Activated T-cell treated with anti-CD3 and anti-CD28 coated beads, Interleukin-2, amount 50 U/mL, for 4 hours (primary cell): ENCODE measurements around the gene LCTL. TPM values are rescaled to one million over a fixed set of nuclear protein-coding genes. Genes with fewer than 3 reads are reported as not detected.
"Not testable (repeated sequence)": the region's sequence is repeated elsewhere in the genome, so short reads cannot be mapped to it uniquely, and the experiment has no call there.

Source experiments
- ATAC-seq, 2 donors: fragments of 200-7000 bp; cut with Tn5 transposase; one replicate each; pipeline ENCODE4 v1.10.0; 2021
- DNase-seq: peaks from one replicate; pipeline ENCODE4 v3.0.0-alpha.2; 2020
- H3K27me3 Mint-ChIP-seq: one replicate; pipeline ENCODE4 v1.8.0; 2021; ENCODE audit warnings: low read depth, mixed read lengths
- H3K36me3 Mint-ChIP-seq: one replicate; pipeline ENCODE4 v1.8.0; 2022; ENCODE audit warnings: mixed read lengths; ENCODE audit not compliant: insufficient read depth
- H3K4me1 Mint-ChIP-seq: one replicate; pipeline ENCODE4 v1.8.0; 2021; ENCODE audit warnings: low read depth, mixed read lengths
- H3K4me3 Mint-ChIP-seq: one replicate; pipeline ENCODE4 v1.8.0; 2021; ENCODE audit warnings: mild to moderate bottlenecking, moderate library complexity, mixed read lengths
- H3K9me3 Mint-ChIP-seq: one replicate; pipeline ENCODE4 v1.8.0; 2021; ENCODE audit warnings: mixed read lengths
- total RNA-seq, 3 donors: library from RNA; stranded (reverse); gene quantifications; one replicate each; pipeline ENCODE4 v1.2.1, GENCODE V29; 2021

The LCTL gene
- total RNA-seq, 3 donors from 2014 or later: not detected

GRCh38 chr15:66598095-66598815 lies 32.5 kb upstream of the LCTL start:
- Mint-ChIP-seq H3K4me1 (peaks cover 5% of the 10 kb centered on the region), H3K36me3 (no peaks in the 10 kb centered on the region), H3K4me3 (no peak overlapping the region), H3K9me3 (no peaks in the 10 kb centered on the region), H3K27me3 (peaks cover 7% of the 10 kb centered on the region)
- ATAC-seq: no peak
- no peak for DNase-seq

DNA sequence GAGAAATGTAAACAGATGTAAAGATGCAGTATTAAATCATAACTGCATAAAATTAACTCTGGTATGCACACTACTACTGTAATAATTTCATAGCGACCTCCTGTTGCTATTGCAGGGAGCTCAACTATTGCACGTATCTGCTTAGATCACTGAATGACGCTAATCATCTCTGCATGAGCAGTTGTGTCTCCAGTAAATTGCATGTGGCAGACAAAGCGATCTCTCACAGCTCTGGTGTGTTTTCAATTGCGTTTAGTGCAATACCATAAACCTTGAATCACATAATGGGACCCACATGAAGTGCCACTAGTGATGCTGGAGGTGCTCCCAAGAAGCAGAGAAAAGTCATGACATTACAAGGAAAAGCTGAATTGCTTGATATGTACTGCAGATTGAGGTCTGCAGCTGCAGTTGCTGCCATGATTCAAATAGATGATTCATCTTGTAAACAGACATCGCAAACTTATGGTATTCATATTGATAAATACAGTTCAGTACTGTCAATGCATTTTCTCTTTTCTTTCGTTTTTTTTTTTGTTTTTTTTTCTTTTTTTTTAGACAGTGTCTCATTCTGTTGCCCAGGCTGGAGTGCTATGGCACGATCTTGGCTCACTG lies 30.2 kb upstream of the LCTL start:
- no peak overlapping the region for H3K4me3 Mint-ChIP-seq
- no peak for ATAC-seq
- no peak for DNase-seq

GRCh38 chr15:66595332-66595731 lies 29.5 kb upstream of the LCTL start:
- Mint-ChIP-seq H3K4me3 (no peak overlapping the region), H3K36me3 (no peaks in the 10 kb centered on the region), H3K9me3 (no peaks in the 10 kb centered on the region), H3K4me1 (peaks cover 5% of the 10 kb centered on the region), H3K27me3 (peaks cover 8% of the 10 kb centered on the region)
- ATAC-seq (no peak), DNase-seq (no peak)

More for the DNA sequence above, 30.2 kb upstream of the LCTL start:
- no peaks in the 10 kb centered on the region for H3K36me3 Mint-ChIP-seq
- H3K4me1 Mint-ChIP-seq: peaks cover 5% of the 10 kb centered on the region
- H3K9me3 Mint-ChIP-seq: no peaks in the 10 kb centered on the region
- peaks cover 2% of the 10 kb centered on the region for H3K27me3 Mint-ChIP-seq

DNA sequence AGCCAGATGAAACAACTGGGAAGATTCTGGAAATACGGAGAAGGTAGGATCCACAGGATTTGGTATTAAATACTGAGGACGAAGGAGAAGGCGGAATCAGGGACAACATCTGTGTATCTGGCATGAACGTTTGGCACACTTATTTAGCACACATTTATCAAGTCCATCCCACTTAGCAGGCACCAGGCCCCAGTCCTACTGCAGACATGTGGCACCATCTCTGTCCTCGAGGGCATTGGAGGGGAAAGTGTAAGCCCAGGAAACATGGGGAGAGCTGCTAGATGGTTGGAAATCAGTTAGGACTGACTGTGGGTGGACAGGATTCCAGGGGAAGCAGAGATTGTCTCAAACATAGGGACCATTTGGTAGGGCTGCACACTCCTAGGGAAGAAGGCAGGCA lies 29.0 kb upstream of the LCTL start:
- no peak overlapping the region for H3K4me3 Mint-ChIP-seq
- H3K9me3 Mint-ChIP-seq: no peaks in the 10 kb centered on the region
- H3K4me1 Mint-ChIP-seq: peaks cover 5% of the 10 kb centered on the region
- peaks cover 6% of the 10 kb centered on the region for H3K27me3 Mint-ChIP-seq
- DNase-seq (no peak), ATAC-seq (no peak)
- no peaks in the 10 kb centered on the region for H3K36me3 Mint-ChIP-seq

DNA sequence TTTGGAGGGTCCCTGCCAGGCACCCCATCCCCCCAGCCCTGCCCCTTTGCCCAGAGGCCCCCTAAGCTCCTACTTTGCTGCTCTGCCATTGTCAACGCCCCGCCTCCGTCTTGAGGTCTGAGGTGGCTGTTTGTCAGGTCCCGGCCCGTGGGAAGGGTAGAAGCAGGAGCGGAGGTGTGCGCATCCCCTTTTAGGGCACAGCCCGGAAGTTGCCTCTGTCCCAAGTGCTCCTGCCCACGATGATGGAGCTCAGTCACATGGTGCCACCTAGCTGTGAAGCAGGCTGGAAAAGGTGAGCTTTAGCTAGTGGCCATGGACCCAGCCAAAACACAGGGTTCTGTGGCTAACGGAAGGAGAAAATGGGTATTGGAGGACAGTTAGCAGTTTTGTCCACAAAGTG lies 28.5 kb upstream of the LCTL start:
- Mint-ChIP-seq H3K4me3 (no peak overlapping the region), H3K36me3 (no peaks in the 10 kb centered on the region), H3K4me1 (peaks cover 5% of the 10 kb centered on the region), H3K27me3 (peaks cover 9% of the 10 kb centered on the region), H3K9me3 (no peaks in the 10 kb centered on the region)
- ATAC-seq (no peak), DNase-seq (no peak)

- Mint-ChIP-seq H3K4me3 (no peak overlapping the region), H3K4me1 (peaks cover 3% of the 10 kb centered on the region), H3K9me3 (no peaks in the 10 kb centered on the region), H3K27me3 (peaks cover 12% of the 10 kb centered on the region), H3K36me3 (no peaks in the 10 kb centered on the region)
- ATAC-seq: no peak
- DNase-seq: no peak
These were observed 27.5 kb upstream of the LCTL start for GRCh38 chr15:66593219-66593780.

GRCh38 chr15:66592505-66593218 lies 26.9 kb upstream of the LCTL start:
- Mint-ChIP-seq H3K27me3 (peaks cover 18% of the 10 kb centered on the region), H3K36me3 (no peaks in the 10 kb centered on the region), H3K4me3 (no peak overlapping the region), H3K4me1 (no peaks in the 10 kb centered on the region), H3K9me3 (no peaks in the 10 kb centered on the region)
- DNase-seq: no peak
- no peak for ATAC-seq

DNA sequence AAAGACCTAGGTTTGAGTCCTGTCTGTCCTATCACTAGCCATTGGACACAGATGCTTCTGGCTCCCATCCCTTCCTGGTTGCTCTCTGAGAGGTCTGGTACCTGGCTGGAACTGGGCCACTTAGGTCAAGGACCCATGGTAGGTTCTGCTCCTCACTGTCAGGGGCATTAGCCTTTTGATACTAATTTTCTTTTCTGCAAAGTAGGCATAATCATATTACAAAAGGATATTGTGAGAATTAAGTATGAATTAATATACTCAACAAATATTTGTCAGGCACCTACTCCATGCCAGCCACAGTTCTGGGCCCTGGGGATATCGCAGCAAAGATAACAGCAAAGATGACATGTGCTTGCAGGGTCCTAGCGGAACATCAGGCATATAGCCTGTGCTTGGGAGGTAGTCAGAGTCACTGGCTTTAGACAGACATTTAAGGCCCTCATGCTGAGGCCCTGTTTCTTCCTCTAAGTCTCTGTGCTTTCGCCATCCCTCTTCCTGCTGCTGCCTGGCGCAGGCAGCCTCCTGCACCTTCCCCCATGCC lies 25.6 kb upstream of the LCTL start:
- Mint-ChIP-seq H3K27me3 (peaks cover 20% of the 10 kb centered on the region), H3K9me3 (no peaks in the 10 kb centered on the region), H3K36me3 (no peaks in the 10 kb centered on the region), H3K4me3 (no peak overlapping the region), H3K4me1 (no peaks in the 10 kb centered on the region)
- ATAC-seq (no peak), DNase-seq (no peak)

DNA sequence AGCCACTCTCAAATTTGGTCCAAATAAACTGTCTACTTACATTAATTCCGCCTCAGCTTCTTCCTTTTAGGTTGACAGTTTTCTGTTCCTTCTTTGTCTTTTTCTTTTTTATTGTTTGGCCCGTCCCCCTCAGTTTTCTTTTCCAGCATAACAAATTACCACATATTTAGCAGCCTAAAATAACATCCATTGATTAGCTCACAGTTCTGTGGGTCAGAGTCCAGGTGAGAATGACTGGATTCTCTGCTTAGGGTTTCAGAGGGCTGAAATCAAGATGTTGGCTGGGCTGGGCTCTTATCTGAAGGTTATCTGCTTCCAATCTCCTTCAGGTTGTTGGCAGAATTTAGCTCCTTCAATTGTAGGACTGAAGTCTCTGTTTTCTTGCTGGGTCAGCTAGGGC lies 24.6 kb upstream of the LCTL start:
- ATAC-seq (no peak), DNase-seq (no peak)
- H3K36me3 Mint-ChIP-seq: no peaks in the 10 kb centered on the region
- no peak overlapping the region for H3K4me3 Mint-ChIP-seq
- H3K9me3 Mint-ChIP-seq: no peaks in the 10 kb centered on the region
- no peaks in the 10 kb centered on the region for H3K4me1 Mint-ChIP-seq
- H3K27me3 Mint-ChIP-seq: peaks cover 24% of the 10 kb centered on the region

DNA sequence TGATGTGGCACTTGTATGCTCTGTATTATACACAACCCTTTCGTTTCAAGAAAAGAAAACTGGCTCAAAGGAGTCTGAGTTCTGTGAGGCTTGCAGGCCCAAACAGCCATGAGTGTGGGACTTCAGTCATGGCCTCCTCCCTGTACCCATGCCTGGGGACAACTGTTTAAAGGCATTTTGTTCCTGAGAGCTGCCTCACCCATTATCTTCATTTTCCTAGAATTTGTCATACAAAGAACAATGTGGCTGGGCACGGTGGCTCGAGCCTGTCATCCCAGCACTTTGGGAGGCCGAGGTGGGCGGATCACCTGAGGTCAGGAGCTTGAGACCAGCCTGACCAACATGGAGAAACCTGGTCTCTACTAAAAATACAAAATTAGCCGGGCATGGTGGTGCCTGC lies 23.6 kb upstream of the LCTL start:
- DNase-seq, H3K9me3 Mint-ChIP-seq, H3K36me3 Mint-ChIP-seq, ATAC-seq, H3K4me3 Mint-ChIP-seq, H3K4me1 Mint-ChIP-seq: not testable (repeated sequence)
- peaks cover 25% of the 10 kb centered on the region for H3K27me3 Mint-ChIP-seq

DNA sequence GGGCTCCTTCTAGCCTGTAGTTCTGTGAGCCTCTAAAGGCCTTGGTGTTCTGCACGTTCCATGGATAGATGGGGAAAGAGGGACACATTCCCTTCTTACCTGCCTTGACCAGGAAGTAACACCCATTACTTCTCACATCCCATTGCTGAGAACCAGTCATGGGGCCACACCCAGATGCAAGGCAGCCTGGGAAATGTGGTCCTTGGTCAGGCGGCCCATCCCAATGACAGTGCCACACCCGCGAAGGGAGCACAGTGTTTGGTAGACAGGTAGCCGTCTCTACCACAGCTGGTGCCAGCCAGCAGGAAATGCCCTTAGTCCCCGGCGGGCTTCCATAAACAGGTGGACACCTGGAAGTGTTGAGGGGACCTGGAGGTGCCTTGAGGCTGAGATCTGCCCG lies 23.2 kb upstream of the LCTL start:
- ATAC-seq (no peak), DNase-seq (no peak)
- peaks cover 28% of the 10 kb centered on the region for H3K27me3 Mint-ChIP-seq
- no peaks in the 10 kb centered on the region for H3K36me3 Mint-ChIP-seq
- H3K4me1 Mint-ChIP-seq: no peaks in the 10 kb centered on the region
- H3K9me3 Mint-ChIP-seq: no peaks in the 10 kb centered on the region
- no peak overlapping the region for H3K4me3 Mint-ChIP-seq

GRCh38 chr15:66588537-66588936 lies 22.7 kb upstream of the LCTL start:
- Mint-ChIP-seq H3K4me3 (no peak overlapping the region), H3K27me3 (peaks cover 28% of the 10 kb centered on the region), H3K4me1 (no peaks in the 10 kb centered on the region), H3K9me3 (no peaks in the 10 kb centered on the region), H3K36me3 (no peaks in the 10 kb centered on the region)
- no peak for DNase-seq
- no peak for ATAC-seq

GRCh38 chr15:66587749-66588148 lies 22.0 kb upstream of the LCTL start:
- Mint-ChIP-seq H3K9me3 (no peaks in the 10 kb centered on the region), H3K36me3 (no peaks in the 10 kb centered on the region), H3K27me3 (peaks cover 28% of the 10 kb centered on the region), H3K4me1 (no peaks in the 10 kb centered on the region), H3K4me3 (no peak overlapping the region)
- ATAC-seq (no peak), DNase-seq (no peak)

- DNase-seq (no peak), ATAC-seq (no peak)
- Mint-ChIP-seq H3K4me3 (no peak overlapping the region), H3K9me3 (no peaks in the 10 kb centered on the region), H3K36me3 (no peaks in the 10 kb centered on the region), H3K27me3 (peaks cover 28% of the 10 kb centered on the region), H3K4me1 (no peaks in the 10 kb centered on the region)
These were observed 21.2 kb upstream of the LCTL start for GRCh38 chr15:66587020-66587419.
